Tibial artery (tissue), 4 donors: Measurements from ENCODE around the gene IMP3.
"Not testable (repeated sequence)": the region's sequence is repeated elsewhere in the genome, so short reads cannot be mapped to it uniquely, and the experiment has no call there.

Experiments used
- DNase-seq, 2 donors: peaks; one replicate each; pipeline ENCODE4 v3.0.0-alpha.2; 2019
- H3K27ac ChIP-seq, 2 donors: fragments of 200-600 bp; sonication (generic) in 1 of 2; 1 replicate in 1 of 2; 2 replicates in 1 of 2; pipeline ENCODE4 v1.5.1; 2018 to 2019; ENCODE audit warnings: mild to moderate bottlenecking in 1 of 2
- H3K27me3 ChIP-seq, 2 donors: fragments of 200-600 bp; sonication (generic) in 1 of 2; one replicate each; pipeline versions ENCODE4 v1.5.1 to v1.6.0; 2016 to 2019
- H3K36me3 ChIP-seq, 3 donors: fragments of 200-600 bp; sonication (generic) in 2 of 3; one replicate each; pipeline ENCODE4 v1.5.1; 2016 to 2019; ENCODE audit warnings: mild to moderate bottlenecking in 2 of 3
- H3K4me1 ChIP-seq, 4 donors: fragments of 200-600 bp; sonication (generic) in 2 of 4; 1 replicate in 3 of 4; 2 replicates in 1 of 4; pipeline ENCODE4 v1.5.1; 2016 to 2019
- H3K4me3 ChIP-seq, 2 donors: fragments of 200-600 bp; sonication (generic) in 1 of 2; 1 replicate in 1 of 2; 2 replicates in 1 of 2; pipeline ENCODE4 v1.5.1; 2018 to 2019; ENCODE audit warnings: mild to moderate bottlenecking in 2 of 2
- H3K9me3 ChIP-seq, 3 donors: fragments of 200-600 bp; sonication (generic) in 1 of 3; one replicate each; pipeline ENCODE4 v1.5.1; 2016 to 2019
- CTCF ChIP-seq, 2 experiments: fragments of 200-600 bp in 1 of 2; fragments of 450-650 bp in 1 of 2; IDR thresholded peaks; one replicate each; pipeline ENCODE4 v1.5.1; 2017 to 2019; ENCODE audit warnings: antibody characterized with exemption in 2 of 2, mild to moderate bottlenecking in 1 of 2, moderate library complexity in 1 of 2
- intact Hi-C: fragments of 100-400 bp; cut with DNase I; formaldehyde crosslinking; loops from one replicate; pipeline ENCODE4 v1.15.0; 2023; ENCODE audit warnings: low total_unique reads

The IMP3 gene

GRCh38 chr15:75640483-75641178, 607 bp upstream of the IMP3 start:
- Histone ChIP-seq H3K9me3 (no peaks in the 10 kb centered on the region), H3K4me3 (peak overlapping the region; percentile 81 to 94), H3K27ac (peak overlapping the region; percentile 90 to 96), H3K27me3 (no peaks in the 10 kb centered on the region), H3K36me3 (peaks cover 0 to 3% (median 0%) of the 10 kb centered on the region in 3 donors), H3K4me1 (peaks cover 0 to 44% (median 27%) of the 10 kb centered on the region in 4 donors)
- no peak for TF ChIP-seq CTCF (IDR thresholded peaks at IDR 0.05)
- intact Hi-C loops = loop anchor here (10.0 kb wide), 1 partner anchor 164 kb away; no protein-coding TSS in a partner anchor
- DNase-seq = no peak

DNA sequence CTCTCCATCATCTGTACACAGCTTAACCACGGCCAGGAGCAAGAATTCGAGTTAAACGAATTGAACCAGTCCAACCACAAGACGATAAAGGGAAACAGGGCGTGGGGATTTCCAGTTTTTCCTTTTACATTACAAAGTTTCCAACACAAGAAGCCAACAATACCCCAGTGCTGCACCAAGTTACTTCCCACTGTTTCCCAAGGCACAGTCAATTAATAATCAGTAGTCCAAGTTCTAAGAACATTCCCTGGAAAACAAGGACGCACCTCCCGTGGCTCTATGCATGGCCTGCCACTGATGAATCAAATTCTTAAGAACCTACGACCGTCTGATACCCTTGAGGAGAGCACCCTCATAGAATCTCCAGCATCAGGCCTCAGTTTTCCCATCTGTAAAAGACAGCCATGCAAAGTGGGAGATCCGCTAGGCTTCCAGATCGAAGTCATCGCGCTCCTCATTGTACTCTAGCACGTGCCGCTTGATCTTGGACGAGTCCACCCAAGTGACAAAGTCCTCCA, 774 bp downstream of the IMP3 start:
- H3K4me3 ChIP-seq = peak overlapping the region; percentile 81 to 94
- TF ChIP-seq CTCF (IDR thresholded peaks at IDR 0.05) = no peak
- H3K4me1 ChIP-seq = peaks cover 0 to 41% (median 27%) of the 10 kb centered on the region in 4 donors
- no peak for DNase-seq
- intact Hi-C loops = no loop called here
- H3K9me3 ChIP-seq = no peaks in the 10 kb centered on the region
- peaks cover 0 to 3% (median 0%) of the 10 kb centered on the region in 3 donors for H3K36me3 ChIP-seq
- peak overlapping the region; percentile 90 to 96 for H3K27ac ChIP-seq
- H3K27me3 ChIP-seq = no peaks in the 10 kb centered on the region

- Histone ChIP-seq H3K27me3 (no peaks in the 10 kb centered on the region), H3K27ac (peak overlapping the region; percentile 90 to 96), H3K9me3 (no peaks in the 10 kb centered on the region), H3K36me3 (peaks cover 0 to 3% (median 0%) of the 10 kb centered on the region in 3 donors), H3K4me1 (peaks cover 0 to 41% (median 27%) of the 10 kb centered on the region in 4 donors), H3K4me3 (peak overlapping the region in 1 of 2 donors; percentile 94)
- no peak for TF ChIP-seq CTCF (IDR thresholded peaks at IDR 0.05)
- intact Hi-C loops = no loop called here
- DNase-seq = no peak
These were observed 2.6 kb downstream of the IMP3 start for GRCh38 chr15:75637245-75638009.

DNA sequence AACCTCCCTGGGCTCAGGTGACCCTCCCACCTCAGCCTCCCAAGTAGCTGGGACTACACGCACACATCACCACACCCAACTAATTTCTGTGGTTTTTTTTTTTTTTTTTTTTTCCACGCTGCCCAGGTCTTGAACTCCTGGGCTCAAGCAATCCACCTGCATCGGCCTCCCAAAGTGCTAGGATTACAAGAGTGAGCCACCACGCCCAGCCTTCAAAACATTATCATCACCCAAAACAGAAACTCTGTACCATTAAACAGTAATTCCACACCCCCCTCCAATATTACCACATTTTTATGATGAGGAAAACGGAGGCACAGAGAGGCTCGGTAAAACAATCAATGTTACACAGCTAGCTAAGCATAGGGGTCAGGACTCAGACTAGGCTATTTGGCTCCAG, 4.0 kb downstream of the IMP3 start:
- H3K4me3 ChIP-seq = no peak overlapping the region
- no peaks in the 10 kb centered on the region for H3K9me3 ChIP-seq
- no peak for TF ChIP-seq CTCF (IDR thresholded peaks at IDR 0.05)
- no peak for DNase-seq
- H3K36me3 ChIP-seq = peaks cover 0 to 3% (median 0%) of the 10 kb centered on the region in 3 donors
- H3K27ac ChIP-seq = no peak overlapping the region
- intact Hi-C loops = no loop called here
- peaks cover 0 to 41% (median 27%) of the 10 kb centered on the region in 4 donors for H3K4me1 ChIP-seq
- no peaks in the 10 kb centered on the region for H3K27me3 ChIP-seq

DNA sequence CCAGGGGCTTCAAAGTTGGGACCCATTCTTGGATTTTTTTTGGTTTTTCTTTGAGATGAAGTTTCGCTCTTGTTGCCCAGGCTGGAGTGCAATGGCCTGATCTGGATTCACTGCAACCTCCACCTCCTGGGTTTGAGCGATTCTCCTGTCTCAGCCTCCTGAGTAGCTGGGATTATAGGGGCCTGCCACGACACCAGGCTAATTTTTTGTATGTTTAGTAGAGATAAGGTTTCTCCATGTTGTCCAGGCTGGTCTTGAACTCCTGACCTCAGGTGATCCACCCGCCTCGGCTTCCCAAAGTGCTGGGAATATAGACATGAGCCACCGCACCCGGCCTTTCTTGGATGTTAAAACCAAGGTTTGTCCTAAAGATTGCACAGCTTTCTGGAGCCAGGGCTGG, 6.1 kb downstream of the IMP3 start:
- H3K36me3 ChIP-seq, intact Hi-C loops, H3K9me3 ChIP-seq, DNase-seq, H3K27ac ChIP-seq, H3K4me3 ChIP-seq, H3K27me3 ChIP-seq: not testable (repeated sequence)
- peaks cover 0 to 31% (median 18%) of the 10 kb centered on the region in 4 donors for H3K4me1 ChIP-seq

DNA sequence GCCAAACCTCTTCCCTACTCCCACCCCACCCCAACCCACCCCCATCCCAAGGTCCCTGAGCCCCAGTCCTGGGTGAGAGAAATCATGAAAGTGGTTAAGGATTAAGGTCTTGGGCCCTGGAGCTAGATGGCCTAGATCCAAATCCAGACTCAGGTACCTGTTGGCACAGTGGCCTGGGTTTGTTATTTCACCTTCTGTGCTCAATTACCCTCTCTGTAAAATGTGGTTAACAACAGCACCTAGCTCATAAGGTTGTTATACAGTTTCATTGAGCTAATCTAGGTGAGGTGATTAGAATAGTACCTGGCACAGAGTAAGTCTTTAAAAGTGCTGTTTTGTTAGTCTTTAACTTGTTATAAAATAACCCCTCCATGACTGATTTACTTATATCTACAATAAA, 8.1 kb downstream of the IMP3 start:
- H3K4me3 ChIP-seq = no peak overlapping the region
- H3K27me3 ChIP-seq = no peaks in the 10 kb centered on the region
- no peak overlapping the region for H3K27ac ChIP-seq
- TF ChIP-seq CTCF (IDR thresholded peaks at IDR 0.05) = no peak
- H3K9me3 ChIP-seq = no peaks in the 10 kb centered on the region
- intact Hi-C loops = no loop called here
- peaks cover 0 to 11% (median 1%) of the 10 kb centered on the region in 4 donors for H3K4me1 ChIP-seq
- no peaks in the 10 kb centered on the region for H3K36me3 ChIP-seq
- no peak for DNase-seq
